DMS153 (cell line): ENCODE data around the gene CLEC11A.

Experiments
- DNase-seq: peaks from one replicate; lab custom pipeline; 2025; lab: John Stamatoyannopoulos, UW

CLEC11A gene

GRCh38 chr19:50723069-50723468, at the start of gene CLEC11A:
Gene CLEC11A, plus strand, starts transcription at chr19:50723364. Its CDS starts 162 bp downstream, at chr19:50723526.
- no peak for DNase-seq

DNA sequence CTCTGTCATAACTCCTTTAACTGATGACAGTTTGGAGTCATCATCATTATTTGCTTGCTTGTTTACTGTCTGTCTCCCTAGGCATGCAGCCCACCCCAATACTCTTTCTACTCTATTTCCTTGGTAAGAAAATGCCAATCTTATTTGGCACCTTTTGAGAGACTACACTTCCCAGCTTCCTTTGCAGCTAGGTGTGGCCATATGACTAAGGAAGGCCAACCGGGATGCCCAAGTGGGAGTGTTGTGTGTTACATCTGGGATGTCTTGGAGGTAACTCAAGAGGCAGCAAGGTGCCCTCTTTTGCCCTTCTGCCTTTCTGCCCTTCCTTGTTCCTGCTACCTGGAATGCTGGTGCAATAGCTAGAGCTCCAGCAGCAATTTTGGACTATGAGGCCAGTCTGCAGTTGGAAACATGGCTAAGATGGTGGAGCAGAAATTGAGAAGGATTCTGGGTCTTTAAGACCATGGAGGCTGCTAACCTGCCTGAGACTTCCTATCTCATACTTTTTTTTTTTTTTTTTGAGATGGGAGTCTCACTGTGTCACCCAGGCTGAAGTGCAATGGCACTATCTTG, 46.5 kb upstream of the CLEC11A start:
- no peak for DNase-seq

GRCh38 chr19:50677636-50678035, 45.5 kb upstream of the CLEC11A start:
- DNase-seq: no peak

DNA sequence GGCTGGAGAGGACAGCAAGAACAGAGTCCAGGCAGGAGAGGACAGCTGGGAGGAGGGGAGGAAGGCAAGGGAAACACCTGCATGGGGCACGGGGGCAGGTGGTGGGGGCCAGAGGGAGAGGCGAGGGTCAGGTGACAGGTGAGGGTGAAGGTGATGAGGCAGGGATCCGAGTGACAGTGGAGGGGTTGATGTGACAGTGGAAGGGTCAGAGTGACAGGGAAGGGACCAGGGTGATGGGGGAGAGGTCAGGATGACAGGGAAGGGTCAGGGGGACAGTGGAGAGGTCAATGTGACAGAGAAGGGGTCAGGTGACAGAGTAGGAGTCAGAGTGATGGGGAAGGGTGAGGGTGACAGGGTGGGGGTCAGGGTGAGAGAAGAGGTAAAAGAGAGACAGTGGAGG, 44.8 kb upstream of the CLEC11A start:
- DNase-seq: no peak

DNA sequence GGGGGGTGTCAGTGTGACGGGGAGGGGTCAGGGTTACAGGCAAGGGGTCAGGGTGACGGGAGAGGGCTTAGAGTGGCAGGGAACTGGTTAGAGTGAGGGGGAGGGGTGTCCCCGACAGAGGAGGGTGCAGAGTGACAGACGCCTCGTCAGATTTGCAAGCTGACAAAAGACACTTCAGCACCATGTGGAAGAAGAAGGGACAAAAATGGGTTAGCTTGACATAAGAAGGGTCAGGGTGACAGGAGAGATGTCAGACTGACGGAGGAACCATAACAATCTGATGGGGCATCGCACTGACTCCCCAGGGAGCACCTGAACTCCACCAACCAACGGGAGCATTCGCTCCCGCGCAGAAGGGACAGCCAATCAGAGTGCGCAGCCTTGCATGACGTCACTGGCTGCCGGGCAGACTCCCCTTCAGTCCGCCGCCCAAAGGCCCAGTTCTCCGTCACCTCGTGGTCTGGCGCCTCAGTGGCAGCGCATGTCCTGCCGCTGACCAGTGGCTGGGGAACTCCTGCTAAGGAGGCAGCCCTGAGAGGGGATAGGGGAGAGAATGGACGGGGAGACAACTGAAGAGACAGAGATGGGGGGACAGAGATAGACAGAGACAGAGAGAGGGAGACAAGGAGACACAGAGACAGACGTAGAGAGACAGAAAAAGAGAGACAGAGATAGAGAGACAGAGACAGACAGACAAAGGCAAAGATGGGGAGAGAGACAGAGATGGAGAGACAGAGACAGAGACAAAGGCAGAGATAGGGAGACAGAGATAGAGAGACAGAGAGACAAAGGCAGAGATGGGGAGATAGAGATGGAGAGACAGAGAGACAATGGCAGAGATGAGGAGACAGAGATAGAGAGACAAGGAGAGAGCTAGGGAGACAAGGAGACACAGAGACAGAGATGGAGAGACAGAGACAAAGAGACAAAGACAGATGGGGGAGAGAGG, 43.7 kb upstream of the CLEC11A start:
- DNase-seq: peak; percentile 73

DNA sequence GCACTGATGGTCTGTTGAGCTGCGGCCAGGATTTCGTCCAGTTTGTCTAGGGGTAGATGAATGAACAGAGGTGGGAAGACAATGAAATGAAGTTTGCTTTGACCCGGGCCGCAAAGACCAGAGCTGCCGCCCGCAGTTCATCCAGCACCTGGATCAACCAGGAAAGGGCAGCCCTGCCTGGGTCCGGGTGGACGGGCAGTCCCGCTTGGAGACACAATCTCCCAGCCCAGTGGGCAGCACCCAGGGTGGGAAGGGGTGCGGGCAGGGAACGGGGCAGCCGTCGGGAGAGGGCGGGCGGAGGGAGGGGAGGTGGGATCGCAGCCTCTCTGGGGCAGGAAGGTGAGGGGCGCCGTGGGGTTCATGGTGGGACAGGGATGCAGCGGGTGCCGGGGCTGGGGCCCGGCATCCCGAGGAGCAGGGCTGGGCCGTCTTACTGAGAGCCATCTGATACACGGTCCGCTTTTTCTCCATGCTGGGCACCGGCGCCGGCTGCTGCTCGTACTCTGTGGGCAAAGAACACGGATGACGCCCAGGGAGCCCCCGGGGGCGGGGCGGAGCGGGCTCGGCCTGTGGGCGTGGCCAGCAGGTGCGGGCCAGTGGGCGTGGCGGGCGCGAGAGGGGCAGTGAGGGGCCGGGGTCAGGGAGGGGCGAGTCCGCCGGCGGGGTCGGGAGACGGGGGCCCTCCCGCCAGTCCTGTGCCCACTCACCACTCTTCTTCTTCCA, 36.7 kb upstream of the CLEC11A start:
- no peak for DNase-seq

- no peak for DNase-seq
Observed at GRCh38 chr19:50688766-50689165, 34.4 kb upstream of the CLEC11A start.

DNA sequence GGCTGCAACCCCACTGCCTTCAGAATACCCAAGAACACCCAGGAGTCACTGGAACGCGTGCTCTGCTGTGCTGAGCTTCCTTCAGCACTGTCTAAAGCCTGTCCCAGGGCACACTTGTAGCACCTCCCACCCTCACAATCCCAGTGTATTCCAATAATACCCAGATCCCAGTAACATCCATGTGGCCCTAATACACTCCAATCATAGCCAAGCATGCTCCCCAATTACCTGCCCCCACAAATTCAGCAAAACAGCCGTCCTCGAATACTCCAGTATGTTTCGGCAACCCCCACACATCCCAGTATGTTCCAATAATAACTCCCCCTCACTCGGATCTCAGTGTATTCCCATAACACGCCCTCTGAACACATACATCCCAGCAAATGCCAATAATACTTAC, 32.7 kb upstream of the CLEC11A start:
- DNase-seq: no peak

DNA sequence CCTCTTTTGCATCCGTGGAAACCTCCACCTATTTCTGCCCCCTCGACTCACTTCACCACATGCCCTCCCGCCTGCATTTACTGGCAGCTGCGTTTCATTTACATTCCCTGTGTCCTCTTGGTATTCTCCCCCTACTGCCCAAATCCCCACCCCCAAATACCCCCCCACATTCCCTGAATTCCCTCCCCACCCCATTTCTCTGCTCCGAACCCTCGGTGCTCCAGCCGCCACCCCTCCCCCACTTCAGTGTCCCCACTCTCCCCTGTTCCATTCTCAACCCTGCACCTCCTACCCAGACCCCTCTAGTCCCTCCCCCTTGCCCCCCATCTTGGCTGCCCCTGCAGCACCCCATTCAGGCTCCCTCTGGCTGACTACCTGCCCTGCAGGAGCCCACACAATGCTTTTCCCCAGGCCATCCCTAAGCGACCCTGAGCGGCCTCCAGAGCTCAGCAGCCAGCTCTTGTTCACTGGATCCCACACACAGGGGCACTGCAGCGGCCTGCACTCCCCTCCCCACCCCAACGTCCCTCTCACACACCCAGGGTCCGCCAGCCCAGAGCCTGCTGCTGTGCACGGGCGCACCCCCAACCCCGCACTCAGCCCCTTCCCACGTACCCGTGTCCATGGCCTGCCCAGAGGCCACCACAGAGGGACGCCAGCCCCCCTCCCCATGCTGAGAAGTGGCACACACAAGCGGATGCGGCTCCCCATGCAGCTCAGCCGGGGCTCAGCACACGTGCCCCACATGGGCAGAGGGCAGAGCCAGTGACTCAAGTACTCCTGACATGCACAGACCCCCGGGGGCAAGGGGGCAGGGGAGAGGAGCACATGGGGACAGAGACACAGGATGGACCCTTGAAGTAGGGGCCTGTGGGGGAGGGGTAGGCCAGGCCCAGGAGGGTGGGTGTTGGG, 29.8 kb upstream of the CLEC11A start:
- no peak for DNase-seq

DNA sequence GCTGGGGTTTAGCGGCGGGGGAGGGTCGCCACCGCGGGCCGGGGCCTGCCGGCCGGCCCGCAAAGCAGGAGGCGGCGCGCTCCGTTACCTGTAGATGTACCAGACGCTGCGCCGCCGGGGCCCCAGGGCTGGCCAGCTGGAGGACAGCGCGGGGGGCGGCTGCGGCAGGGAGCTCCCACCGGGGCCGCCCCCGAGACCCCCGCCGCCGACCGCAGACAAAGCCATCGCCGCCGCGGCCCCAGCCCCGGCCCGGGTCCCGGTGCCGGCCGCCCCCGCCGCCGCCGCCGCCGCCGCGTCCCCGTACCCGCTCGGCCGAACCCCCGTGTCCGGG, 28.4 kb upstream of the CLEC11A start:
- DNase-seq: no peak

DNA sequence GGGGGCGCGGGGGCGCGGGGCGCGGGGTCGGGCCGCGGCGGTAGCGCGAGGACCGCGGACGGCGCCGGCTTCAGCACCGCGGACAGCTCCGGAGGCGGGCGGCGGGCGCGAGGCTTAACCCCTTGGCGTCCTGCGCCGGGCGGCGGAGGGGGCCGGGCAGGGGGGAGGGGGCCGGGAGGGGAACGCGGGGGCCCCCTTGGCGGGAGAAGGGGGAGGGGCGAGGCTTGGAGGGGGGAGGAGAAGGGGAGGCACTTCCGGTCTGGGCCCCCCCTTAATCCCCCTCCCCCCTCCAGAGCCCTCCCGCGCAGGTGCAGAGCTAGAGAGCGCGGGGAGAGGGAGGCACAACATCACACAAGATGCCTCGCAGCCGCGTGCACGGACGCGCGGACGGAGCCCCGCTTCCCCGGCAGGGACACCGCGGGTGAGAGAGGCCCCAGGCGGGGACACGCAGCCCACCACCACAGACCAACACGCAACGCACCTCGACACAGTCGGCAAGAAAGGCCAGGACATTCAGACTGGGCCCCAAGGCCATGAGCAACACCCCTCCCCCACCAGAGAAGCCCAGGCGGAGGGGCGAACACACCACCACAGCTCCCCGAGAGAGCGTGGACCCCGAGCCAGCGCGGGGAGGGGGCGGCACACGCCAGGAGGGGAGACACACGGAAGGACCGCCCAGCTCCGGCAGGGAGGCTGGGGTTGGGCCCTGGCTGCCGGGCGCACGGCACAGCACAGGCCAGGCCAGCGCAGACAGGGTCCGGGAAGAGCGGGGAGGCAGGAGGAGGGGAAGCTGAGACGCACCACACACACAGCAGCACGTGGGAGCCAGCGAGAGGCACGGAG, 27.7 kb upstream of the CLEC11A start:
- DNase-seq: no peak

- no peak for DNase-seq
Observed at GRCh38 chr19:50696094-50696483, 27.1 kb upstream of the CLEC11A start.

GRCh38 chr19:50697414-50698124, 25.6 kb upstream of the CLEC11A start:
- DNase-seq: no peak

GRCh38 chr19:50701367-50701985, 21.7 kb upstream of the CLEC11A start:
- DNase-seq: no peak

DNA sequence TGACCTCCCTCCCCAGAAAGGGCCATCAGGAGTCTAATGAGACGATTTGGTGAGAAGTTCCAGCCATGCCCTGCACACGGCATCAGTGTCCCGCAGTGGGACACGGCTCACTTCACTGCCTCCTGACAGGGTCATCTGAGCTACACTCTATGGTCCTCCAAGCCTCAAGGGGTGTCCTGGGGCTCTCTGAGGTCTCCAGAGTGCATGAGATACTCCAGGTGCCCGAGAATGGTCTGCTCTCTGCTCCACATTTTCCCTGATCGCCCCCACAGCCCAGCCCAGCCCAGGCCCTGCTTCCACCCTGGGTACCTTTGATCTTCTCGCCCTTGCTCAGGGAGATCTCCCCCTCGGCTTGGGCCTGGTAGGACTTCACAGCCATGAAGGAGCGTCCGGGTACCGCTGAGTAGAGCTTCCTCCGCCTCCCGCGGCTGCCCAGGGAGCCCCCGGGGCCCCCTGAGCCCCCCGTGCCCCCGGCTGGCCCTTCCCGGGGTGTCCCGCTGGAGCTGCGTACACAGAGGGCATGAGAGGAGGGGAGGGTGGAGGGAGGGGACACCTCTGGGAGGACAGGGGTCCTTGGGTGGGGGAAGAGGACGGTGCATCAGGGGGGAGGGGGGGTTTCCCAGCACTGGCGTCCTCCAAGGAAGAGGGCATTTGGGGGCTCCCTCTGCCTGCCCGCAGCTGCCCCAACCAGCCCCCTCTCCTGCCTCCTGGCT, 20.9 kb upstream of the CLEC11A start:
- DNase-seq: no peak

DNA sequence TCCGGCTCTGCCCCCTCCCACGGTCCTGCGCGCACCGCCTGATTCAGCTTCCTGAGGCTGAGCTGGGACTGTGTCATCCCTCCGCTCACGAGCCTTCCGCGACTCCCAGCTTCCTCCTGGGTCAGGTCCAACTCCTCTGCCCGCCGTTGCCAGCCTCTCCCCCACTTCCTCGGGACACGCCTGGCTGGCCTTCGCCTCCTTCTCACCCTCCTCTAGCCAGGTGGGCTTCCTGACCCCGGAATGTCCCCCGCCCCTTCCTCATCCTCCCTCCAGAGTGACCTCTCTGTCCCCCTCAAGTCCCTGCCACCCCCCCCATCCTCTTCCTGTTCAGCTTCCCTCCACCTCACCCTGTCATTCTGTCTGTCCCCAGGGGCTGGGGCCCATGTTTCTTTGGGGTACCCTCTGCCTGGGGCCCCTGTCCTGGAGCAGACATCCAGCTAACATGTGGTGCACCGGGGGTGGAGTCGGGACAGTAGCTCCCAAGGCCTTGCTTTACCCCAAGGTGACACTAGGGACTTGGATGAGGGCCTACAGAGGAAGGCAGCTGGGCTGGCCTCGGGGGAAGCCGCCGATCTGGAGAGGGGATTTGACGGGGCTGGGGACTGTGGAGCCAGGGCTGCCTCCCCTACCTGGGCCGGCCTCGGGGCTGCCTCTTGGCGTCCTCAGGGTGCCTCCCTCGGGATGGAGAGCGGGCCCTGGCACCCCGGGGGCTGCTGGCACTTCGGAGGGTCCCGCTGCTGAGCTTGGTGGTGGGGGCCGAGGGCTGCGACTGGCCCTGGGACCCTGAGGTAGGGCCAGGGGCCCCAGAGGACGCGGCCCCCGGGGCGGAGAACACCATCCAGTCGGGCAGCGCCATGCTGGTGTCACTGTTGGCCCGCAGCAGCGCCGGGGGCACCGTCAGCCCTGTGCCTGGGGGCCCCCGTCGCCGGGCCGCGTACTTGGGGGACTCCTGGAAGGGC, 20.0 kb upstream of the CLEC11A start:
- DNase-seq: no peak

- DNase-seq: no peak
Observed at GRCh38 chr19:50703915-50704796, 19.0 kb upstream of the CLEC11A start.
